Ovary (tissue), 3 donors: ENCODE data around the gene TFDP3.

ENCODE experiments used
- CTCF ChIP-seq, 3 donors: fragments of 450-650 bp in 2 of 3; fragments of 200-600 bp in 1 of 3; IDR thresholded peaks; one replicate each; pipeline versions ENCODE4 v1.5.1 to v1.8.0; 2016 to 2022; ENCODE audit warnings: antibody characterized with exemption in 3 of 3, mild to moderate bottlenecking in 1 of 3
- EP300 ChIP-seq: sonication (generic); formaldehyde crosslinking; IDR thresholded peaks from one replicate; pipeline ENCODE4 v1.6.1; 2017; ENCODE audit warnings: antibody characterized with exemption
- POLR2A ChIP-seq: fragments of 450-650 bp; IDR thresholded peaks from one replicate; pipeline ENCODE4 v1.6.1; 2017; ENCODE audit warnings: antibody characterized with exemption, mild to moderate bottlenecking, moderate library complexity
- donor health status: DM: no; HTN: no; CAD: no.

GRCh38 chrX:133249266-133250058, 31.3 kb upstream of the TFDP3 start:
- no peak for TF ChIP-seq CTCF (IDR thresholded peaks at IDR 0.05)
- TF ChIP-seq POLR2A = no peak
- TF ChIP-seq EP300 = no peak
